ENCODE results near the gene PER2.

PER2 gene

GRCh38 chr2:238271061-238271554, 17.3 kb downstream of the PER2 start:
- H3K36me3 ChIP-seq (ENCODE audit: insufficient read depth), result no peaks in the 10 kb centered on the region
- TF ChIP-seq CTCF (conservative IDR thresholded peaks at IDR 0.05; ENCODE audit: low read depth, low read length), result no peak
- no peaks in the 10 kb centered on the region for H3K79me2 ChIP-seq (ENCODE audit: insufficient read depth, low read depth)
- no peak overlapping the region for H2AFZ ChIP-seq (ENCODE audit: low read depth)
- H3K4me3 ChIP-seq (IDR thresholded peaks at IDR 0.05; ENCODE audit: insufficient read depth, low read depth, low read length), result no peak overlapping the region
- no peak overlapping the region for H3K4me2 ChIP-seq
- no peak overlapping the region for H3K27ac ChIP-seq
- H3K4me1 ChIP-seq (ENCODE audit: low read depth, poor library complexity, severe bottlenecking), result peaks cover 23% of the 10 kb centered on the region
- H4K20me1 ChIP-seq (ENCODE audit: insufficient read depth), result no peaks in the 10 kb centered on the region
- H3K9ac ChIP-seq, result no peak overlapping the region
- H3K27me3 ChIP-seq (ENCODE audit: insufficient read depth, low read depth), result no peaks in the 10 kb centered on the region

- Histone ChIP-seq H3K27ac (no peak overlapping the region), H2AFZ (ENCODE audit: low read depth) (no peak overlapping the region), H4K20me1 (ENCODE audit: insufficient read depth) (no peaks in the 10 kb centered on the region), H3K36me3 (ENCODE audit: insufficient read depth) (no peaks in the 10 kb centered on the region), H3K27me3 (ENCODE audit: insufficient read depth, low read depth) (no peaks in the 10 kb centered on the region), H3K9ac (no peak overlapping the region), H3K4me3 (IDR thresholded peaks at IDR 0.05; ENCODE audit: insufficient read depth, low read depth, low read length) (no peak overlapping the region), H3K4me1 (ENCODE audit: low read depth, poor library complexity, severe bottlenecking) (peaks cover 28% of the 10 kb centered on the region), H3K4me2 (no peak overlapping the region), H3K79me2 (ENCODE audit: insufficient read depth, low read depth) (no peaks in the 10 kb centered on the region)
- no peak for TF ChIP-seq CTCF (conservative IDR thresholded peaks at IDR 0.05; ENCODE audit: low read depth, low read length)
These were observed 17.8 kb downstream of the PER2 start for GRCh38 chr2:238270606-238271005.

- Histone ChIP-seq H3K4me1 (ENCODE audit: low read depth, poor library complexity, severe bottlenecking) (peaks cover 33% of the 10 kb centered on the region), H3K27me3 (ENCODE audit: insufficient read depth, low read depth) (no peaks in the 10 kb centered on the region), H3K9ac (no peak overlapping the region), H3K79me2 (ENCODE audit: insufficient read depth, low read depth) (no peaks in the 10 kb centered on the region), H3K36me3 (ENCODE audit: insufficient read depth) (no peaks in the 10 kb centered on the region), H3K4me2 (no peak overlapping the region), H4K20me1 (ENCODE audit: insufficient read depth) (no peaks in the 10 kb centered on the region), H3K4me3 (IDR thresholded peaks at IDR 0.05; ENCODE audit: insufficient read depth, low read depth, low read length) (no peak overlapping the region), H3K27ac (no peak overlapping the region), H2AFZ (ENCODE audit: low read depth) (no peak overlapping the region)
- TF ChIP-seq CTCF (conservative IDR thresholded peaks at IDR 0.05; ENCODE audit: low read depth, low read length), result no peak
These were observed 18.7 kb downstream of the PER2 start for GRCh38 chr2:238269741-238270140.

GRCh38 chr2:238267884-238268680, 20.3 kb downstream of the PER2 start:
- Histone ChIP-seq H2AFZ (ENCODE audit: low read depth) (no peak overlapping the region), H3K27me3 (ENCODE audit: insufficient read depth, low read depth) (no peaks in the 10 kb centered on the region), H3K9ac (no peak overlapping the region), H3K4me2 (no peak overlapping the region), H3K27ac (no peak overlapping the region), H3K4me1 (ENCODE audit: low read depth, poor library complexity, severe bottlenecking) (peaks cover 43% of the 10 kb centered on the region), H3K36me3 (ENCODE audit: insufficient read depth) (no peaks in the 10 kb centered on the region), H3K79me2 (ENCODE audit: insufficient read depth, low read depth) (no peaks in the 10 kb centered on the region), H4K20me1 (ENCODE audit: insufficient read depth) (no peaks in the 10 kb centered on the region), H3K4me3 (IDR thresholded peaks at IDR 0.05; ENCODE audit: insufficient read depth, low read depth, low read length) (no peak overlapping the region)
- no peak for TF ChIP-seq CTCF (conservative IDR thresholded peaks at IDR 0.05; ENCODE audit: low read depth, low read length)

All from KMS-11 (cell line).